GM19395 (cell line): ENCODE results near the gene PTPRR.
"Not testable (repeated sequence)": the region's sequence is repeated elsewhere in the genome, so short reads cannot be mapped to it uniquely, and the experiment has no call there.

ENCODE experiments used
- ATAC-seq: cut with Tn5 transposase; IDR thresholded peaks from one replicate; pipeline ENCODE4 v1.9.1; 2021; ENCODE audit warnings: mild to moderate bottlenecking, moderate library complexity; ENCODE audit not compliant: unreplicated experiment

PTPRR gene

DNA sequence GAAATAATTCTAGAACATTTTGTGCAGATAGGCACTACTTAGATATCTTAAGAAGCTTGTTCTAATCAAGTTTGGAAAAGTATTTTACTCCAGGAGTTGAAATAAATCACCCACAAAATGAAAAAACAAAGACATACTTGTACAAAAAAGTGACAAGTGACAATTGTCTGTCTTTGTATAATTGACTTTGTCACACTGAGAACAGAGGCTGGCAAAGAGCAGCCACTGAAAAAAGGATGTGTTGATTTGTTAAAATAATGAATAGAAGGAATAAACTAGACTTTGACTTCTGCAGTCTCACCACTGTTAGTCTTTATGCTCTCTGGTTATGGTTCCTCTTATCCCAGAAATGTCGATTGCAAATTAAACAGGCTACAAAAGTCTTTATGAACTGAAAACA, 77.6 kb downstream of the PTPRR start:
- no peak for ATAC-seq

DNA sequence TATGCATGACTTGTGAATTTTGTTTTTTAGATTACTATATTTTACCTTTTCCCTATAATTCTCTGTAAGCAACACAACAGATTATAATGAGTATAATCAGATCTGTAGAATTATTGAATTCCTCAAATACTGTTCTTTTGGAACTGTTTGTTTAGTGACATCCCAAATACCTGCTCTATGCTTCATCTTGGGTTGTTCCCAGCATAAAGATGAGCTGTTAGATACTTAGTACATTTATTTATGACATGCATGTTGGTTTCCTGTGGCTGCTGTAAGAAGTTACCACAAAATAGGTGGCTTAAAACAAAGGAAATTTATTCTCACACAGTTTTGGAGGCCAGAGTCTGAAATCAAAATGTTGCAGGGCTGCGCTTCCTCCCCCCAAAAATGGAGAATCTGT, 78.4 kb downstream of the PTPRR start:
- ATAC-seq, result no peak

DNA sequence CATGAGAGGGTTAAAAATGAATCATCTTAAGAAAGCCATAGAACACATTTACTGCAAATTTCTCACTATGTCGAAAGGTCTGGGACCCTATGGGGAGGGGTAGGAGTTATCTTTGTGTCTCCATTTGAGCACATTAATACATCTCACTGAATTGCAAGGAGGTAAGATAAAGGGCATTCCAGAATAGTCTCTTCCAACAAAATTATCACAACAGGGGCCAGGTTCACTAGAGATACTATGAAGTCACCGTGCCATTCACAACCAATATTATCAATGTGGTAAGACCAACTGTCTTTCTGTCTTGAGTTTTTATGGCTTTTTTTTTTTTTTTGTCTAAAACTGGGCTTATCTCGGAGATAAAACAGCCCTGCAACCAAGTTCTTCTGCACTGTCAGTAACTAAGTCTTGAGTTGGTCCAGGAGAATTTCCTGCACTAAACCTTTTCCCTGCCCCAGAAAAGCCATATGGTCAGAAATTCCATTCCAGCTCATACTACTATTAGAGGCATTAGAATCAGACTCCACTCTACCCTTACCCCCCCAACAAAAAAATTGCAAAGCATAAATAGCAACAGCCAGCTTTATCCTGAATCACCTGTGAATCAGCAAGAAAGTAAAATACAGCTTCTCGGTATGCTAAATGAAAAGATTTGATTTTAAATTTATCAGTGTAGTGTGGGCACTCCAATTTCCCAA, 79.7 kb downstream of the PTPRR start:
- ATAC-seq, result no peak

DNA sequence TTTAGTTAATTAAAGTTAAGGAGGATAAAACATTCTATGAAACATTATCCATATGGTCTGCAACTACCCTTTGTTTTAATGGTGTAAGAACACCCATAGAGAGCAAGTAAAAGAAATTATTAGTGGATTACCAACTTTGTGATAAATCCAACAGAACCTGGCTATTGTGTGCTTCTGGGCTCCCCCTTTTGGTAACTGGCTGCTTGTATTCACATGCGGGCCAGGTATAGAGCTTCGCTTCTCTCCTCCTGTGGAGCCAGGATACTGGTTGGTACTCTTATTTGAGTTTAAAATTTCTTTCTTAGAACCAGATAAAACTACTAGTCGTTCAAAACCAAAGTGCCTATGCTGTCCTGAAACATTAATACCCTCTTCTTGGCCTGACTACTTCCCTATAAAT, 81.0 kb downstream of the PTPRR start:
- ATAC-seq, result no peak

DNA sequence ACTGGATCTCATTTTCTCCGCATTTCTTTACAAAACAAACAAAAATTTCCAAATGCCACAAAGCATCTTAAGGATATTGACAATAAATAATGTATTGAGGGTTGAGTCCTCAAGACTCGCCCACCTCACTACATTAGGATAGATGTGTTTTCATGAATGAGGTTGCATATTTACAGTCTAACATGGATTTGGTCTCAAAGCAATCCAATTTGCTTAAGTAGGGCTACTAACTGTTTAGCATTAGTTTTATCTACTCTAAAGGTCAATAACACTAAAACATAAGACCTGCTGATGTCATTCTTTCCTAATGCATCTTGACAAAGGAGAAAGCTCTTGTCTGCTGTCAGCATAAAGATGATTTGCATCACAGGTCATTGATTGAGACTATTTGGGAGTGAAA, 82.4 kb downstream of the PTPRR start:
- no peak for ATAC-seq

DNA sequence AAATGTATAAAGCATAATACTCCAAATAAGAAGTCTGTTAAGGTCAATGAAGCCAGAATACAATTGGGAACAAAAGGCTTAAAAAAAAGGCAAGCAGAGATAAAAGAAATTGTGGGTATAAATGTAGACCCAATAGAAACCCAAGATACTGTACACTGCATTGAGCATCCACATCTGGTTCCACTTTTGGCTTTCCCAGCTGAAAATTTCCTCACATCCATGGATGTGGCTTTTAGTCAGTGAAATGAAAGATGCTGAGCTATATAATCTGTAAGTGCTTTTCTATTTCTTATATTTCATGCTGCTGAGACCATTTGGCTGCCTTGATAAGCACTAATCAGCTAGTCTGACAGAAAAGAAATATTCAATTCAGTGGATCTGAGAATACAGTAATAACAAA, 83.5 kb downstream of the PTPRR start:
- ATAC-seq, result no peak

DNA sequence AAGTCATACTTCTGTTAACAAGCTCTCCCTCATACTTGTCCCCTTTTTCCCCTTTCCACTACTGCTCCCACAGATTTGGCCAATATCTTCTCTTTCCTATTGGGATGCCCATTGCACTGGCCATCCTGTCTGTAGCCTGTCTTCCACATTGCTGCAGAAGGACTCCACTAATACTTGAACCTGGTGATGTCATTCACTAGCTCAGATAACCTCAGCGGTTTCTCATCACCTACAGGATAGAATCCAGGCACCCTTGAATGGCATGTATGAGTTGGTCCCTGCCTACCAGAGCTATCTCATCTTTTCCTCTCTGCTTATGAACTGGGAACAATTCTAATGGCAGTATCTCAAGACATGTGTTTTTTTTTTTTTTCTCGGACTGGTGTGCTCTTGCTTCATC, 84.6 kb downstream of the PTPRR start:
- no peak for ATAC-seq

DNA sequence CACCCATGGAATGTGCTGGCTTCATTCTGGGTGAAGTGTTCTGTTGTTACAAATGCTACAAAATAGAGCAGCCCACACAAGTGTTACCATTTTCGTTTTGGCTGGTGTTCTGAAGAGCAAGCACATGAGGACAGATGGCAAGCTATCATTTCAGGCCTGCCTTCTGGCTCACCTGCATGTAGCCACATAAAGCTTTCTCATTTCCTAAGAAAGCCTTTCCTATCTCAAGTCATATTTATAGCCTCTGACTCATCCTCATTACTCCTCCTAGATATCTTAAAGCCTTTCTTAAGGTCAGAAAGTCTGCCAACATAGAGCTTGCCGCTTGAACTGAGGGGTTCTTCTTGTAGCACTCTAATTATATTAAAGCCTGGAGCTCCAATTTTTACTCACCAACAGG, 89.0 kb downstream of the PTPRR start:
- no peak for ATAC-seq

DNA sequence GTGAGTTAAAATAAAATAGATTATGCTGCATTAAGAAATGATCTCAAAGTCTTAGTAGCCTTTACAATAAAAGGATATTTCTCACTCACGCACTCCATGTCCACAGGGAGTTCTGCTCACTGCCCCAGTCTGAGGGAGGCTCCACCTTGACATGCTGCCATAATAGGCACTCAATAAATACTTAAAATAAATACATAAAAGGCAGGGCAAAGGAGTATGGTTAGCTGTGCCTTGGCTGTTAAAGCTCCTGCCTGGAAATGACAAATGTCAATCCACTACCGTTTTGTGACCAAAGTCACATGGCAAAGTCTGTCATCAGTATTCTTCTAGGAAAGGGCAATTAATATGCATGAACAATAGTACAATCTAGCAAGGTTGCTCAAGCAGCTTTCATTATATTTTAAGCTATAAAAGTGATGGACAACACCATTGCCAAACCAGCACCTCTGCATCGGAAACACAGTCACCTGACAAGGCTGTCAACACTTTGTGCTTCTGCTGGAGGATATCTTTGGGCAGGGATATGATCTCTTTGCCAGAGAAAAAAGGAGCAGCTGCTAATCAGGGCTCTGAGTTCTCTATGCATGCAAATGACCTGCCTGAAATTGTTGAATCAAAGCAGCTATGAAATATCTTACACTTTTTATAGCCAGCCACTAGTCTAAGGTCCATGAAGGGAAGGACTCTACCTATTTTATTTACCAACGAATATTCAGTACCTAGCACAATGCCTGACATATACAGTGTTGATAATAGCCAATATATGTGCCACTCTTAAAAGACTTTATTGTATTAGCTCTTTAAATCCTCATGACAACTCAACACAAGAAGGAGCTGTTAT, 90.1 kb downstream of the PTPRR start:
- ATAC-seq, result no peak

DNA sequence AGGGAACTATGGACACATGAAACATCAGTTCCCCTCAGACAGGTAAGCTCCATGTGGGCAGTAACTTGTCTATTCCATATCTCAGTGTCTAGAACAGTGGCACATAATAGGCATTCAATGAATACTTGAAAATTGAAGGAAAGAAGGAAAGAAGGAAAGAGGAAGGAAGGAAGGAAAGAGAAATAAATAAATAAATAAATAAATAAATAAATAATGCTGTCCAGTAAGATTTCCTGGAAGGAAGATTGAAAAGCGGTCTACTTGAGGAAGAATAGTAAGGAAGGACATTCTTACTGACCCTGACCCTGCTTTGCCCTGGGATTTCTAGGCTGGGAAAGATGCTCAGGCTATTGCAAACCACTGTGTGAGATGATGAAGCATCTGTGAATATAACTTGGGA, 91.5 kb downstream of the PTPRR start:
- no peak for ATAC-seq

DNA sequence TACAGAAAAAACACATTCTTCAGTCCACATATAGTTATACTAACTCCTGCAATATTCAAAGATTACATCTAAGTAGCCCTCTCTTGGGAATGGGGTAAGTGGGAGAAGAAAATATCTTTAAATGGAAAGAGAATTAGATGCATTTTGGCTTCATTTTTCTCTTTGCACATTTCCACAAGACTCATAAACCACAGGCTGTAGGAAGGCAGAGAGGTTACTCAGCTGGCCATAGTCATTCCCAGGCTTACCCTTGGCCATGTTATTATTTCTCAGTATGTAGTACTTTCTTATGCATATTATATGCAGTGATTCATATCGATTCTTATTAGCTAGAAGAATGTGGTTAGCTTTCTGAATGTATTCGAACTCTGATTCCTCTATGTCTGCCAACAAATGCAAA, 92.2 kb downstream of the PTPRR start:
- ATAC-seq, result no peak

DNA sequence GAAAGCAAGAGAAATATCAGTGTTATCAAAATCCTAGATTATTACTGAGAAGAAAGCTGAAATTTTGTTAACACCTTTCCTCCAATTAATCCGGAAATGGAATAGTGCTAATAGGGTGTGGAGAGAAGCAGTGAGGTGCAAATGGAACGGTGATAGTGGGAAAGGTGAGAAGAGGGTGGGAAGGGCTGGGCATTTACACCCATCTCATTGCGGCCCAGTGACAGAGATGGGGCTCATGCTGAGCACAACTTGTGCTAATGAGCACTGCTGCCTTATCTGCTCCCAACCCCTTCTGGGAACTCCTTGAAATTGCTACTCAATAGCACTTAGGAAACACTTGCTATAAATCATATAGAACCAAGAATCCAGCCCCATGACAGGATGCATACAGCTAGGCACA, 94.4 kb downstream of the PTPRR start:
- no peak for ATAC-seq

DNA sequence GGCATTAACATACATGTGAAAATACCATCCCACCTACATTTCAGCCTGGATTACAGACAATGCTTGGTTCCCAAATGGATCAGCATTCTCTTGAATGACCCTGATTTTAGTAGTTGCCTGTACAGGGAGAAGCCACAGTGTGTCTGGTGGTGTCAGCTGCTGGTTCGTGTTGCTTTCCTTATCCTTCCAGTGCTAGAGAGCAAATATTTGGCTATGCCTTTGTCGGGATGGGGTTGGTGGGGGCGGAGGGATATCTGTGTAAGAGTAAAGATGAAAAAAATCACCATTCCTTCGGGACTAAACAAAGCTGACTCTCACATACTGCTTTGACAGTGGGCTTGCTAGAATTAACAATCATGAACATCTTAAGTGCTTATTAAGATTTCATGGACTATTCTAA, 96.0 kb downstream of the PTPRR start:
- no peak for ATAC-seq

DNA sequence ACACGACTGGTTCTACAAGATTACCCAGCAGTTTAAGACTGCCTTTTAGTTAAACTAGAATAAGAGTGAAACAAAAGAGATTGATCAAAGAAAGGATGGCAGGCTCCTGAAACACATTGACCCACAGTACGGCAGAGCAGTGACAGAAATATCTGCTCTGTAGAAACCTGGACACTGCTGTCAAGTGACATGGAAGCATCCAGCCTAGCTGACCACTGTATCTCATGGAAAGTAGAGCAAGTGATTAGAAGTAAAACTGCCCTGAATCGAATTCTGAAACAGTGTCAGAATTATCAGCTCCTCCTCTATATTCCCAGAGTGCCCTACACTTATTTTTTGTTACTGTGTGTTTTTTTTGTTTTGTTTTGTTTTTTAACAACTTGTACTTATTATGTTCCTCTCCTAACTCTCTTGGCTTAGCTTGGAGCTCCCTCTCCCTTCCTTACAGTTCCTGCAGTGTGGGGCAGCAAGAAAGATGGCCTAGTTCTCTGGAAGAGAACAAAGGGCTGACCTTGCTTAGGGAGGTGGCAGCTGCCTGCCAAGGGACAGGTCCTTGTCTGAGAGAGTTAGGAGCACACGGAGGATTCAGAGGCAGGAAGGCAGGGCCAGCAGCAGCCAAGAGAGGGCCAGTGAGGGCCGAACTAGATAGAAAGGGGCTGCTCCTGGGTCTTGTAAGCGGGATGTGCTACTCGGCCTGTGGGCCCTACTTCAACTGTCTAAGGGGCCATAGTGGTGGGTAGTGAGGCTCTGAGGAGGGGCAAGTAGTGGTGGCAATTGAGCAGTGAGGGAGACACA, 97.2 kb downstream of the PTPRR start:
- ATAC-seq, result no peak

DNA sequence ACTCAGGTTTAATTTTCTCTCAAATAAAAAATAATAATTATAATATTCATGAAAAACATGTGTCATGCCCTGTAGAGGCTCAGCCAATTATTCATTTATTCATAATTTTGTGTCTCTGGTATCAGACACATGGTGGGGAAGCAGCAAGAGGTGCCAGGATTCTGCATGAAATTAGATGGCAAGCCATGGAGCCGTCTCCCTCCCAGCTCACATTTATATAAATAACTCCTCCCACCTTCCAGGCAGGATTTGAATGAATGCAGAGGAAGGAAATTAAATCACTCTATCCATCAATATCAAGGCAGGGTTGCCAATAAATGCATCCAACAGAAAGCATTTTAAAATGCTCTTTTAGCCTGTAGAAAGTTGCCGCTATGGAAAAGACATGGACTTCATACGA, 98.1 kb downstream of the PTPRR start:
- no peak for ATAC-seq

DNA sequence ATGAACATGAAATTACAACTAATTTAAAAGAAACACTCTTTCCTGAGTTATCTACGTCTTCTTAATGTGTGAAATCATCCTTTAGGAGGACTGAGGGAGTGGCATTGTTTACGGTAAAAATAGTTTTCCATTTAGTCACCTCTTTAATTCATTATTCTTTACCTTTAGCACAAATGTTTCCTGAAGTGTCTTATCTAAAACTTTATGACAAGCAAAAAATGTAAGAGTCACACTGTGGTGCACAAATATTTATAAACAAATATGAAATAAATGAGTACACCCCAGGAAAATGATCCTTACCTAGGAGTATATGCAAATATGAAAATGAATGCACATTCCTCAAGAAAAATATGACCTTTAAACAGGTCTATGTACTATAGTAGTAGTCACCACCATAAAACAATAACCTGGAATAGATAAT, 104.6 kb downstream of the PTPRR start:
- no peak for ATAC-seq

DNA sequence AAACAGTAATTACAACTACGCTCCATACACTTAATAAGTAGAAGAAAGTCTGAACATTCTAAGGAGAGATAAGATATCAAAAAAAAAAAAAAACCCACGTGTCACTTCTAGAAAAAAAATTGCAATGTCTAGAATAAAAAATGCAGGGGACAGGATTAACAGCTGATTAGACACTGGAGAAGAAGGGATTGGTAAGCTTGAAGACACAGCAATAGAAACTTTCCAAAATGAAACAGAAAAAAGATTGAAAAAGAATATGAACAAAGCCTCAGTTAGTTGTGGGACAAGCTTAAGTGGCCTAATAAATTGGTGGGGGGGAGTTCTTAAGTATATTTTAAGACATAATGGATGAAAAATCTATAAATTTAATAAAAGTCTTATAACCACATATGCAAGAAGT, 105.5 kb downstream of the PTPRR start:
- ATAC-seq, result no peak

DNA sequence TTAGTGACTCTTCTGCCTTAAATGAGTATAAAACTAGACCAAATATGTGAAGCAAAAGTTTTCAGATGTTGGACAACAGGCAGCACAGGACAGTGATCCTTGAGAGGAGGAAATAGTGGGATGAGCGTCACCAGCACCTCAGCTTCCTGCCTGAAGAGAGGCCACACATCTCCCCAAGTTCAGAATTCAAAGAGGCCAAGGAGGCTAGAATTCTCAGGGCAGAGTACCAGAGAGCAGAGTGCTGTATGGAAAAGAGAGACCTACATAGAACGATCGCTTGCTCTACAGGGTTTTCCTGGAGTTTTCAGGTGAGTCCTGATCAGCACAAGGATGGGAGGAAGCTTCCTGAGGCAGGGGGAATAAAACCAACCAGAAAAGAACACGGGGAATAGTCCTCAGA, 107.0 kb downstream of the PTPRR start:
- no peak for ATAC-seq

DNA sequence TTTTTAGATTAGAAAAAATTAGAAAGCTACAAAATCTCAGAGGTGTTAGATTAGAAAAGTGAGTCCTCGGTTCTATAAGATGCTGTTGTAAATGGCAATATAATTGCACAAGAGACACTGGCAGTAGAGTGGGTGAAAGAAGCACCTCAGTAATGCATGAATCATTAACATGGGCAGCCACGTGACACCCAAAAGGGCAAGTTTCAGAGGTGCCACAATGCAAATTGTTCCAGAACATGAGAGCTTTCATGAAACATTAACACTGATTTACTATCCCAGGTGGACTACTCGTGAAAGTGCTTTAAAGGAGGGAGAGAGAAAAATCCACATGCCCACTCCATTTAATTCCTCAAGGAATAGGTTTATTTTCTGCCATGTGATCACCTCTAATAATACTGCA, 108.4 kb downstream of the PTPRR start:
- no peak for ATAC-seq

DNA sequence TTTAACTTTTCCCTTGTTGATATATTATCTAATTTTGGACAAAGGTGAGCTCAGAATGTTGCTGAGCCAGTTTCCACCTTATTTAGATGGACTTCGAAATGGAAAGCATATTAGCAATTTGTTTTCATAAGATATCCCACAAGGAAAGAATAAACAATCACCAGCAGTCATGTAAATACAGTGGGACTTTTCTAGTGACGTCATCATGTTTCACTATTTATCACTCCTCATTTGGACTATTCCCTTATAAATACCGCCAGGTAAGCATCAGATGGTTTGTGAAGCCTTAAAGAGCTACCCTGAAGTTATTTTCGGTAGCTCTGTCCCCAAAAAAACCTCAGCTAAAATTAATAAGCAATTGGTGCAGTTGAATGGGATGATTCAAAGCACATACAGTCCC, 110.7 kb downstream of the PTPRR start:
- ATAC-seq, result no peak

DNA sequence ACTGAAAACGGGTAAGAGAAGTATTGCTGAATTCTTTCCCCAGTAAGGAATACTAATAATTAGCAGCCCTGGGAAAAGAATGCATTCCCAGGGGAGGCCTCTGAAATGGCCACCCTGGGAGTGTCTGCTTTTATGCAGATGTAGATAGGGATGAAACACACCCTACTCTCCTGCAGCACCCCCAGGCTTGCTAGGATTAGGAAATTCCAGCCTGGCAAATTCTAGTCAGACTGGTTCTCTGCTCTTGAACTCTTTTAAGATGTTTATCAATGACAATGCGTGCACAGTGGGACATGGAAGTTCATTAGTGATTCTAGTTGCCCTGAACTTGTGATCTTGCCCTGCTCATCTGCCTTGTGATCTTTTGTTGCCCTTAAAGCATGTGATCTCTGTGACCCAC, 112.5 kb downstream of the PTPRR start:
- not testable (repeated sequence) for ATAC-seq

DNA sequence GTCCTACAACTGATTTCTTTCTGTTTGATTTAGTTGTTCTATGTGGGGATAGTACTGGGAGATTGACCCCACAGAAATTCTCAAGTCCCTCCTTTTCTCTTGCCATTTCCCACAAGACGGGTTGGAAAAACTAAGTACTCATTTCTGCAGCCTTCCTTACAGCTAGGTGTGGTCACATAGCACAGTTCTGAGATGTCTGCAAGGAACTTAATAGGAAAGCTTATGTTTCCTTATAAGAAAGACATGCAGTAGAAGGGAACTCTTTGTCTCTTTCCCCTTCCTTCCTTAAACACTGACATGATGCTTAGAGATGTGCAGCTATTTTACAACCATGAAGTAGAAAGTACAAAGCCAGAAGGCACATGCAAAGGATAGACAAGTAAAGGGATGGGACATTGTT, 113.7 kb downstream of the PTPRR start:
- no peak for ATAC-seq
